GM12865 (cell line): Measurements from ENCODE around the gene YPEL2.

Experiments used
- DNase-seq: peaks from one replicate; pipeline ENCODE4 v3.0.0; 2010; ENCODE audit warnings: low read depth
- H3K4me3 ChIP-seq: 2 replicates; pipeline ENCODE4 v1.5.1; 2011; ENCODE audit warnings: mild to moderate bottlenecking, low read depth, low read length, control low read depth
- CTCF ChIP-seq: IDR thresholded peaks from 2 replicates; pipeline ENCODE4 v1.5.1; 2011; ENCODE audit warnings: low read length, control low read depth, low read depth, inconsistent platforms; ENCODE audit not compliant: insufficient read depth; ENCODE audit errors: missing control alignments

YPEL2 gene

GRCh38 chr17:59366040-59366757, 34.7 kb downstream of the YPEL2 start:
- TF ChIP-seq CTCF = no peak
- no peak for DNase-seq
- H3K4me3 ChIP-seq = no peak overlapping the region

- no peak overlapping the region for H3K4me3 ChIP-seq
- no peak for TF ChIP-seq CTCF
- DNase-seq = no peak
Measured at GRCh38 chr17:59366773-59367656, 35.6 kb downstream of the YPEL2 start.

- no peak overlapping the region for H3K4me3 ChIP-seq
- no peak for TF ChIP-seq CTCF
- DNase-seq = no peak
Measured at GRCh38 chr17:59367657-59368045, 36.2 kb downstream of the YPEL2 start.

- no peak for DNase-seq
- H3K4me3 ChIP-seq = no peak overlapping the region
- TF ChIP-seq CTCF = no peak
Measured at GRCh38 chr17:59368218-59368857, 36.9 kb downstream of the YPEL2 start.

GRCh38 chr17:59369031-59369975, 37.8 kb downstream of the YPEL2 start:
- no peak for TF ChIP-seq CTCF
- H3K4me3 ChIP-seq = no peak overlapping the region
- DNase-seq = no peak

- DNase-seq = no peak
- H3K4me3 ChIP-seq = no peak overlapping the region
Measured at GRCh38 chr17:59370593-59371299, 39.3 kb downstream of the YPEL2 start.

More at GRCh38 chr17:59370593-59371299, 39.3 kb downstream of the YPEL2 start:
- TF ChIP-seq CTCF = no peak
